NB4 (cell line): ENCODE results near the gene B3GALT5.

Source experiments
- DNase-seq: peaks from one replicate; pipeline ENCODE4 v3.0.0; 2010; ENCODE audit warnings: low read depth
- H3K4me3 ChIP-seq: one replicate; pipeline ENCODE4 v1.5.1; 2011; ENCODE audit warnings: mild to moderate bottlenecking, low read depth, low read length, moderate library complexity
- CTCF ChIP-seq: IDR thresholded peaks from one replicate; pipeline ENCODE4 v1.5.1; 2012; ENCODE audit warnings: low read depth, low read length
- MAX ChIP-seq: IDR thresholded peaks from 2 replicates; pipeline ENCODE4 v1.6.1; 2011; ENCODE audit warnings: low read depth, low read length
- MYC ChIP-seq: IDR thresholded peaks from 2 replicates; pipeline ENCODE4 v1.6.1; 2011; ENCODE audit warnings: low read depth, low read length
- POLR2A ChIP-seq: IDR thresholded peaks from 2 replicates; pipeline ENCODE4 v1.6.1; 2011; ENCODE audit warnings: mild to moderate bottlenecking; ENCODE audit not compliant: insufficient read length; ENCODE audit errors: extremely low read depth

The B3GALT5 gene

GRCh38 chr21:39715804-39716397 lies 103.2 kb downstream of the B3GALT5 start:
- peak; percentile 49 for DNase-seq
- peak; percentile 49 for TF ChIP-seq CTCF
- TF ChIP-seq POLR2A, result no peak
- H3K4me3 ChIP-seq, result no peak overlapping the region

GRCh38 chr21:39720126-39720778 lies 107.5 kb downstream of the B3GALT5 start:
- no peak for DNase-seq
- no peak for TF ChIP-seq CTCF
- no peak for TF ChIP-seq POLR2A
- no peak for TF ChIP-seq MYC
- TF ChIP-seq MAX, result no peak
- no peak overlapping the region for H3K4me3 ChIP-seq

- DNase-seq, result no peak
- TF ChIP-seq MAX (no peak), MYC (no peak), CTCF (no peak), POLR2A (no peak)
Observed at GRCh38 chr21:39721885-39722284, 109.1 kb downstream of the B3GALT5 start.

More at GRCh38 chr21:39721885-39722284, 109.1 kb downstream of the B3GALT5 start:
- H3K4me3 ChIP-seq, result no peak overlapping the region
